ENCODE measurements around the gene NPDC1. TPM values are rescaled to one million over a fixed set of nuclear protein-coding genes. Genes with fewer than 3 reads are reported as not detected.

The NPDC1 gene
- total and polyA plus RNA-seq, 2 of the 8 experiments (the other 6 are each of a cell fraction or from before 2014, with no cell fraction given): 26.2 to 44.1 TPM

- no peak for TF ChIP-seq SP4 (IDR thresholded peaks at IDR 0.05; ENCODE audit: low read length)
- no peak for TF ChIP-seq CEBPB (IDR thresholded peaks at IDR 0.05; ENCODE audit: low read depth, low read length)
- TF ChIP-seq EZH2 (IDR thresholded peaks at IDR 0.05; ENCODE audit: low read depth, low read length, severe bottlenecking): peak; percentile 22
- TF ChIP-seq SIX5 (IDR thresholded peaks at IDR 0.05; ENCODE audit: low read depth, low read length): no peak
Observed at GRCh38 chr9:137046088-137046787, at the start of gene NPDC1 (continued).
